GM19328 (cell line): ENCODE measurements around the gene MYH6.
"Not testable (repeated sequence)": the region's sequence is repeated elsewhere in the genome, so short reads cannot be mapped to it uniquely, and the experiment has no call there.

Source experiments
- ATAC-seq: cut with Tn5 transposase; IDR thresholded peaks from one replicate; pipeline ENCODE4 v1.9.1; 2021; ENCODE audit warnings: mild to moderate bottlenecking, moderate library complexity; ENCODE audit not compliant: unreplicated experiment

MYH6 gene

DNA sequence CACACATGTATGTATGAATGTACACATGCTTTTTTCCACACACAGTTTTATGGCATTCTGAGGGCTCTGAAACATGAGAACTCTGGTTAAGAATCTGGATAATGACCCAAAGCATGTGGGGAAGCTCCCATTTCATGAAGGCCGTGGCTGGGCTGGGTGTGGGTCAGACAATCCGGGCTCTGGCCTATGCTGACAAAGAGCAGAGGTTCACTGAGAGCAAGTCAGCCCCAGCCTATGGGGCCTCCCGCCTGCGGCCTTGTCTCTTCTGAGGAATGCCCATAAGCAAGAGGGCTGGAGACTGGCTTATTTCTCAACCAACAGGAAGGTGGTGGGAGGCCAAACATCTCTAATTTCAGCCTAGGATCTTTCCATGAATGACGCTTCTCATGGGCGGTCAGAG lies 8.5 kb downstream of the MYH6 start:
- no peak for ATAC-seq

DNA sequence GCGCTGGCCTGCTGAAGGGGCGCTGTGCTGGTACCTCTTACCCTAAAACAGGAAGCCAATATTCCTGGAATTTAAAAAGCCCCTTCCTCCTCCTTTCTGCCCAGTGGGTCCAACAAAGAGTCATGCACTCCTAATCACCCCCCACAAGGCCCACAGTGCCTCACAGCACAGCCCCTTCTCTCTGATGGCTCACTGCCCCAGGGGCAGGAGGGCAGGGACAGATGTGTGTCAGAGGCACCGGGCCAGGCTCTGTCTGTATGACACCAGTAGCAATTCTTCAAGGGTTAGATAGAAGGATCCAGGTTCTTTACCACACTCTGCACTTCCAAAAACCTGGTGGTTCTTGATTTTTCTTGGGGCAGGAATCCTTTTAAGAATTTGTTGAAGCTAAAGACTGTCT lies 8.9 kb downstream of the MYH6 start:
- ATAC-seq, result no peak

DNA sequence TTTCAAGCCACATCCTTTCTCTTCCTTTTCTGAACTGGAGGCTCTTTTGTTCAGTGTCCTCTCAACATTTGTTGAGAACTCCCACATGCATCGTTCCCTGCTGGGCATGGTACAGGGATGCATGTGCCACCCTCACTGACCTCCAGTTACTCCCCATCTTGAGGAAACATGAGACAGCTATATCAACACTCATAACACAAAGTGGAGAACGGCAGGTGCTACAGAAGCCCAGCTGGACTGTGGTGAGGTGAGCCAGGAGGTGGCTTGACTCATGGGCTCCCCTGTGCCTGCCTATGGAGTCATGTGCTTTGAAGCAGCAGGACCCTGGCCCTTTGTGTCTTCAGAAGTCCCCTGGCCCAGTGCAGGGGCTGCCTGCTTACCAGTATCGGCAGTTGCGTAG lies 9.7 kb downstream of the MYH6 start:
- ATAC-seq, result no peak

DNA sequence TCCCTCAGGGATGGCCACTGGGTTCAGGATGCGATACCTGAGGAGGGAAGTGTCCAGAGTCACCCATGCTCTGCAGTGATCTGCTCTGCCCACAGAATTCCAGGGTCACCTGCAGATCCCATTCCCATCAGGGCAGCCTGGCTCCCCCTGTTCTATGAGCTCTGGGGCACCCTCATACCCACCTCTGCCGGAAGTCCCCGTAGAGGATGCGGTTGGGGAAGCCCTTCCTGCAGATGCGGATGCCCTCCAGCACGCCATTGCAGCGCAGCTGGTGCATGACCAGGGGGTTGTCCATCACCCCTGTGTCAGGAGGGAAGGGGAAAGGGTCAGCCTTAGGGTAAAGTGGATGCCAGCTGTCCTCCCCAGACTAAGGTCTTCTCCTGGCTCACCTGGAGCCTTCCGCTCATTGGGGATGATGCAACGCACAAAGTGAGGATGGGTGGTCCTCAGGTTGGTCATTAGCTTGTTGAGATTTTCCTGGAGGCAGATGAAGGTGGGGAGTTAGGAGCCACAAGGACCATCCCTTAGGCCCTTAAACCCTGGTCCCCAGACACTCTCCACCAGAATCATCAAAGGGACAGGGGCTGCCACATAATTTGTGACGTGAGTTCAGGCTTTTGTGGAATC lies 11.2 kb downstream of the MYH6 start:
- ATAC-seq, result no peak

DNA sequence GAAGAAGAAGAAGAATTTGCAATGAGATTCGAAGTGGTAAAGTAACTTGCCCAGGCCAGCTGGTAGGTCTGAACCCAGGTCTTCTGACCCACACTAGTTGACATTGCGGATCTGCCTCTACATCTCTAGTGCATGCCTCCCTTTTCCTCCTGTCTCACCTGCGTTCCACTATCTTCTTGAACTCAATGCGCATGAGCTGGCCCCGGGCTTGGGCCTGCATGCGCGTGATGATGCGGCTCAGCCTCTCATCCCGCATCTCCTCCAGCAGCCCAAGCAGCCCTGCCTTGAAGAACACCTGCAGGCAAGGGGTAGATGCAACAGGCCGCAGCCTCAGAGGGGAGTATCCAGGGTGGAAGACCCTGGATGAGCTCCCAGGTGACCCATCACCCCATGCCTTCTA lies 11.9 kb downstream of the MYH6 start:
- no peak for ATAC-seq

DNA sequence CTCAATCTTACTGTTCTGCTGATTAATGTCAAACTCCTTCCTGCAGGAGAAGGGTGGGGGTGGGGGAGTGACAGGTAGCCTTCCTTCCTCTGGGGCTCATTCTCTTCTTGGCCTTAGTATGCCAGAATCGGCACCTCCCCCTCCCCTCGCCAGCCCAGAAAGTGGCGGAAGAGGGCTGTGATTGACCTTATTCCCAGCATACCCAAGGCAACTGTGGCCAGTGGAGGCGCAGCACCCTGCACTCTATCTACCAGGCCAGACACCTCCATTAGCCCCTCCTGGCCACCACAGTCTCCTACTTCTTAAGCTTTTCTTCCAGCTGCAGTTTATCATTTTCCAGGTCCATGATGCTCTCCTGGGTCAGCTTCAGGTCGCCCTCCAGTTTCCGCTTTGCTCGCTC lies 15.5 kb downstream of the MYH6 start:
- no peak for ATAC-seq

DNA sequence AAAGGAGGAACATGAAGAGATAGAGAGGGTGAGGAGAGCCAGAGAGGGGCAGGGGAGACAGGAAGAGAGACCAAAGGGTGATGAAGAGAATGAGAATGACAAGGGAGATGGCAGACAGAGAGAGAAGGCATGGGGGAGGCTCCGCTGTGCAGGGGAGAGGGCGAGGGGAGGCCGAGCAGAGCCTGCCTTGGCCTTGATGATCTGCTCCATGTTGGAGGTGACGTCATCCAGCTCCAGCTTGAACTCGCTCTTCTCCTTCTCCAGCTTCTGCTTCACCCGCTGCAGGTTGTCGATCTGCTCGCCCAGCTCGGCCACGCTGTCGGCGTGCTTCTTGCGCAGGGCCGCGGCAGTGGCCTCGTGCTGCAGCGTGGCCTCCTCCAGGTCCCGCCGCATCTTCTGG lies 18.2 kb downstream of the MYH6 start:
- ATAC-seq, result not testable (repeated sequence)

DNA sequence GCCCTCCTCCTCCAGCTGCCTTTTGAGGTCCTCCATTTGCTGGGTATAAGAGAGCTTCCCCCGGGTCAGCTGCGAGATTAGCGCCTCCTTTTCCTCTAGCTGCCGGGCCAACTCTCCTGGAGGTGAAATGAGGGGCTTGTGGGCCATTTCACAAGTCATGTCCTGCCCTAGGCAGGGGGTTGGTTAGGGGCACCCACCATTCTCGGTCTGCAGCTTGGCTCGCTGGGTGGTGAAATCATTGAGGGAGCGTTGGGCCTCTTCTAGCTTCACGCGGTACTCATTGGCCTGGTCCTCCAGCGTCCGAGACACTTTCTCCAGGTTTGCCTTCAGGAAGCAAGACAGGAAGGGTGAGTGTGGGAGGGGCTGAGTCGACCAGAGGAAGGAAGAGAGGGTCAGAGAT lies 18.7 kb downstream of the MYH6 start:
- no peak for ATAC-seq

DNA sequence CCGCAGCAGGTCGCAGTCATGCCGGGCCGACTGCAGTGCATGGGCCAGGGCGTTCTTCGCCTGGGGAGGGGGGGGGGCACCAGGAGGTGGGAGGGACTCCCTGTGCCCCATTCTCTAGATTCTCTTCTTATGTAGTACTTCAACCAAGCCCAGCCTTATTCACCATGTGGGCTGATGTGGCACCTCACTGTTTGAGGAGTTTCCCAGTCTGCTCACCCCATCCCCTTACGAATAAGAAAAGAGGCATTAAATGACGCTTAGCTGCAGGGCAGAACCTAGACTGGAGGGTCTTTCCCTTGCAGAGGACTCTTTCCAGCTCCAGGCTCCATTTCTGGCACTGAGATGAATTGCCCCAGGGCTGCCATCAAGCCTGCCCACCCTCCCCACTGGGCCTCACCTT lies 19.1 kb downstream of the MYH6 start:
- ATAC-seq, result no peak

DNA sequence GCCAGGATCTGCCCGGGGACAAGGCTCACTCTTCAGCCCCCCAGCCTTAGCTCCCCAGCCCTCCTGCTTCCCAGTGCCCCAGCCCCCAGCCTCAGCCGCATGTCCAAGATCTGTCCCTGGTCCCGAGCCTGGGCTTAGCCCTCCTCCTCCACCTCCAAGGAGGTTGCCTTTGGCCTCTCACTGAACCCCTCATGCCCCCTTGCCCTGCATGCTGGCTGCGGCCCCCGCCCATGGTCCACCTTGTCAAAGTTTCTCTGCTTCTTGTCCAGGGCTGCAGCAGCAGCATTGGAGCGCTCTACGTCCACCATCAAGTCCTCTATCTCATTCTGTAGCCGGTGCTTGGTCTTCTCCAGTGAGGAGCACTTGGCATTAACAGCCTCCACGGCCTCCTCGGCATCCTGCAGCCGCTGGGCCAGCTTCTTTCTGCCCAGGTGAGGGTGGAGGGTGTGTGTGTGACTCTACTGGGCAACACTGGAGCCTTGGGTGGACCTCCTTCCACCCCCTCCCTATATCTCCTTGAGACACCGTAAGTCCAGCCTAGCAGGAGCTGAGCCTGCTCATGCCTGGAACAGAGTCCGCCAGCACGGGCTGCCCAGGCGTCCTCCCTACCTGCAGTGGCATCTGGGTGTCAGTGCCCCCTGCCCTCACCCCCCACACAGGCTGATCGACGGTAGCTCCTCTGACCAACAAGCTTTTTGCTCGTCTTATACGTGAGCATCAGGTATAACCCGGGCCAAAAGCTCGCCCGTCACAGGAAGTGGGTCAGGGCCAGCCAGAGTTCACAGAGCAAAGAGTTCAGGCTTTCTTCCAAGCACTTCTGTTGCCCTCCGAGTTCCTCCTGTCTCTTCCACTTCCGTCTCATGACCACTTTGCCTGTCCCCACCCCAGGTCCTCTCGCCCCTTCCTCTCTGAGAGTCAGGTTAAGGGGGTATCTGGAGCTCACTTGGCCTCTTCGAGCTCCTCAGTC lies 19.9 kb downstream of the MYH6 start:
- no peak for ATAC-seq

DNA sequence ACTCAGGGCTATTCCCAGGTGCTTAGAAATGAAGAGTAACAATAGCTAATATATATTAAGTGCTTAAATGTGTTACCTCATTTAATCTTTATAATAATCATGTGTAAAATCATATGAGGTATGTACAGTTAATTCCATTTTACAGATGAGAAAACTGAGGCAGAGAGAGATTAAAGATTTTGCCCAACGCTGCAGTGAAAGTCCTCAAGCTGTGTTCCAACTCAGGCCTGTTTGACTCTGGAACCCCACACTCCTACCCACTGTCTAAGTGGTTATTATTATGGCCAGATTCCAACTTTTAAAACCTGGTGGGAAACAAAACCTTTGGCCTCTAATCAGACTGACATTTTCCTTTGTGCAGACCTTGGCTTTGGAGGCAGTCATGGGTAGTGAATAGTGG lies 21.1 kb downstream of the MYH6 start:
- ATAC-seq, result no peak

DNA sequence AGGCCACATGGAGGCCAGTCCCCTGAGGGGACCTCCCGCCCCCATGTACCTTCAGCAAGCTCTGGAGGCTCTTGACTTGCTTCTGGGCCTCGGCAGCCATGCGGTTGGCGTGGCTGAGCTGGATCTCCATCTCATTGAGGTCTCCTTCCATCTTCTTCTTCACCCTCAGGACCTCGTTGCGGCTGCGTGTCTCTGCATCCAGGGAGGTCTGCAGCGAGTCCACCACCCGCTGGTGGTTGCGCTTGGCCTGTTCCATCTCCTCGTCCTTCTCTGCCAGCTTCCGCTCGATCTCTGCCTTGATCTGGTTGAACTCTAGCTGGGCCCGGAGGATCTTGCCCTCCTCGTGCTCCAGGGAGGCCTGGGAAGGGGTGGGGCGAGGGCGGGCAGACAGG lies 21.8 kb downstream of the MYH6 start:
- not testable (repeated sequence) for ATAC-seq

DNA sequence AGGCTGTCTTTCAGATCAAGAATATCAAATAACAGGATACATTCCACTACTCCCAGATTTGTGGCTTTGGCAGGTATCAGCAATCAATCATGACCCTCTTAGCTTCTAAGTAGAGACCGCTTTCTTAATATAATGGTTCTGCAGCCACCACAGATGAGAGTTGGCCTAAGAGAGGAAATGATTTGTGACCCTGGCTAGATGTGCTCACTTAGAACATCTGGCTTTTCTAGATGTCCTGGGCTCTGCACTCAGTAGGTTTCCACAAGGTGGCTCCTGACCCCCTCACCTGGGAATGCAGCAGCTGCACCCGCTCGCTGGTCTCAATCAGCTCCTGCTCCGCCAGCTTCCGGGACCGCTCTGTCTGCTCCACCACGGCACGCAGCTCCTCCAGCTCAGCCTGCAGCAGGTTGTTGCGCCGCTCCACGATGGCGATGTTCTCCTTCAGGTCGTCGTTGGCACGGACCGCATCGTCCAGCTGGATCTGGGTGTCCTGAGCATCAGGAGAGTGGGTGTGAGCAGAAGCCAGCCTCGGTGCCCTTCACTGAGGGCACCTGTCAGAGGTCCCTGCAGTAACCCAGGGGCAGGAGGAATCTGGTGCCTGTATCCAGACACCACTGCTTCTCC lies 22.3 kb downstream of the MYH6 start:
- no peak for ATAC-seq

DNA sequence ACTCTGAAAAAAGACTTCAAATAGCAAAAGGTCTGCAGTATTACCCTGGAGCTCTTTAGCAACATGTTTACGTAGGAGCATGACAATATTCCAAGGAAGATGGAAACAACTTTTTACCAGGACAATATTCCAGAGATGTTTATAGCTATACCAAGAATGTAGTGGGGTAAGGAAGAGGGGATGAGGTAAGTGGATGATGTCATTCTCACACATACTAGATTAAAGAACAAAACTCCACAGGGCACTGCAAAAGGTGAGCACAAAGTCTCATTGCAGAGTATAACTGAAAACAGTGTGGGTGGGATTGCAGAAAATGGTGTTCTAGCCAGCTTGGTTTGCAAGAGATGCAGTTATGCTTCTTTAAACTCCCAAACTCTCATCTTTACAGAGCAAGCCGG lies 22.8 kb downstream of the MYH6 start:
- no peak for ATAC-seq

DNA sequence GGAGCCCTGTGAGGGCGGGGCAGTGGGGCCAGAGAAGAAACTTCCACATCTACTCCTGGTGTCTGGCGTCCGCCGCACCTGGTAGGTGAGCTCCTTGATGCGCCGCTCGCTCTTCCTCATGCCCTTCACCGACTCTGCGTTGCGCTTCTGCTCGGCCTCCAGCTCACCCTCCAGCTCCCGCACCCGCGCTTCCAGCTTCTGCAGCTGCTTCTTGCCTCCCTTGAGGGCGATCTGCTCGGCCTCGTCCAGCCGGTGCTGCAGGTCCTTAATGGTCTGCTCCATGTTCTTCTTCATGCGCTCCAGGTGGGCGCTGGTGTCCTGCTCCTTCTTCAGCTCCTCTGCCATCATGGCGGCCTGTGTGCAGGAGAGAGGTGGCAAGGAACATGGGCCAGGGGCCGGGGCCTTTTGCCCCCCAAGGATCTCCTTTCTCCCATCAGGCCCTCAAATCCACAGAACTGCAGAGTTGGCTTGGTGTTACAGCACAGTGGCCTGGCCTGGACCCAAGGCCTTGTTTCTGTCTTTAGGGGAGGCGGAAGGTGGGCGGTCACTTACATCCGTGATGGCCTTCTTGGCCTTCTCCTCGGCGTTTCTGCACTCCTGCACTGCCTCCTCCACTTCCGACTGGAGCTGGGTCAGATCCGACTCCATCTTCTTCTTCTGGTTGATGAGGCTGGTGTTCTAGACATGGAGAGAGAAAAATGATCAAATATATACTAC lies 23.6 kb downstream of the MYH6 start:
- no peak for ATAC-seq

DNA sequence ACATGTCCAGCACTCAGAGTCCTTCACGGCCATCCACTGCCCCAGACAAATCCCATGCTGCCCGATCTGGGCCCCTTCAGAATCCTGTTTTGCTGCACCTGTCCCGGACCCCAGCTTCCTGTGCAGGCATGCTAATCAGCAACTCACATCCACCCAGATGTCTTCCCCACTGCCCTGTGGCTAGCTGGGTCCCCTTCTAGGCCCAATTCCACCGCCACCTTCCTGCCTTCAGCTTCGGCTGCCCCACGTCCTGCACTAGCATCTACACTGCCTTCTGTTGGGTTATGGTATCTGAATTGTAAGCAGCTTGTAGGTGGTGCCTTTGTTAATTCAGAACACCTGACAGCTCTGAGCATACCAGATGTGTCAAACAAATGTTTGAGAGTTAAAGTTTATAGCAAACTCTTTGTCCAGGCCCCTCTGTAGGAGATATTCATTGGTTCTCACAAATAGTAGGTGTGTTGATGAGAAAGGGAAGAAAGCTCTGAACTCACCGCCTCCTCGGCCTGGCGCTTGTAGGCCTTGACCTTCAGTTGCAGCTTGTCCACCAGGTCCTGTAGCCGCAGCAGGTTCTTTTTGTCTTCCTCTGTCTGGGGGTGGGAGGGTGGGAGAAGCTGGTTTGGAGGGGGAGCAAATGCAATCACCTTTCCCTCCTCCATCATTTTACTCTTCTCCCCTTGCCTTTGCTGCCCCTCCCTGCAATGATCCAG lies 25.2 kb downstream of the MYH6 start:
- ATAC-seq, result no peak

DNA sequence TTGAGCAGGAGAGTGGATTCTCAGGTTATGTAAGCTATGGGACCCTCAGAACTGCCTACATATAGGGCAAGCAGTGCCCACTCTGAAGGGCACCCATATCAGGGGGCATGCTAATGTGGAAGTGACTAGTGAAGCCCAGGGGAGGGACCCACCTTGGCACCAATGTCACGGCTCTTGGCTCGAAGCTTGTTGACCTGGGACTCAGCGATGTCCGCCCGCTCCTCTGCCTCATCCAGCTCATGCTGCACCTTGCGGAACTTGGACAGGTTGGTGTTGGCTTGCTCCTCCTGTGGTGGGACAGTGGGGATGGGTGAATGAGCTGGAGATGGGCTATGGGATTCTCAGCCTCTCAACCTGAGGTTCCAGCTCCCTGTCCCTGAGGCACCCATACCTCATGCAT lies 25.8 kb downstream of the MYH6 start:
- no peak for ATAC-seq

DNA sequence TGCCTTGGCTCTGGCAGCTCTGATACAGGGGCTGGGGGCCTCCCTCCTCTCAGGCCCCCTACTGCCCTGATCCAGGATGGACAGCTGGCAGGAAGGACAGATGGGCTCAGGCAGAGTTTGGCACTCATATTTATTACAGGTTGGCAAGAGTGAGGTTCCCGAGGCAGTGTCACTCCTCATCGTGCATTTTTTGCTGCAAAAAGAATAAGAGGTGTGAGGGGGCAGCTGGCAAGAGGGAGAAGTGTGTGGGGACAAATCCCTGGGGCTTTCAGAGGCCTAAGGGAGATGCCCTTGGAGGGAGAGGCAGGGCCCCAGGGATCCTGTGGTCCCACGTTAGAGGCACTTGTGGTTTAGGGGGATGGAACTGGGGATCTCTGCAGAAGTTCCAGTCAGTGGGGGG lies 26.2 kb downstream of the MYH6 start:
- no peak for ATAC-seq

DNA sequence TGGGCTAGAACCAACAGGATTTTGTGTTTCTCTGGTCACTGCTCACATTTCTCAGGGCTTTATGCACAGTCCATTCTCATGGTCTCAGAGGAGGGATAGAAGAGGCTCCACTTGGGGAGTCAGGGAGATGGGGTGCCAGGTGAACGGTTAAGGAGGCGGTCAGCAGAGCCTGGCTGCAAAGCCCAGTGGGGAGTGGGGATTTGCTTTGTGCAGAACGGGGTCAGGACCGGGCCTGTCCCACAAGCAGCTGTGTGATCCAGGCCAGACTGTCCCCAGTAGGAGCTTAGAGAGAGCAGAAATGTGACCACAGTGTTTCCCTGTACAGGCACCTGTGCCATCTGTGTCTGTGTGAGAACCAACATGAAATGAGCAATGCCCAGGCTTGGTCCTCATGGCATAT lies 27.1 kb downstream of the MYH6 start:
- no peak for ATAC-seq

DNA sequence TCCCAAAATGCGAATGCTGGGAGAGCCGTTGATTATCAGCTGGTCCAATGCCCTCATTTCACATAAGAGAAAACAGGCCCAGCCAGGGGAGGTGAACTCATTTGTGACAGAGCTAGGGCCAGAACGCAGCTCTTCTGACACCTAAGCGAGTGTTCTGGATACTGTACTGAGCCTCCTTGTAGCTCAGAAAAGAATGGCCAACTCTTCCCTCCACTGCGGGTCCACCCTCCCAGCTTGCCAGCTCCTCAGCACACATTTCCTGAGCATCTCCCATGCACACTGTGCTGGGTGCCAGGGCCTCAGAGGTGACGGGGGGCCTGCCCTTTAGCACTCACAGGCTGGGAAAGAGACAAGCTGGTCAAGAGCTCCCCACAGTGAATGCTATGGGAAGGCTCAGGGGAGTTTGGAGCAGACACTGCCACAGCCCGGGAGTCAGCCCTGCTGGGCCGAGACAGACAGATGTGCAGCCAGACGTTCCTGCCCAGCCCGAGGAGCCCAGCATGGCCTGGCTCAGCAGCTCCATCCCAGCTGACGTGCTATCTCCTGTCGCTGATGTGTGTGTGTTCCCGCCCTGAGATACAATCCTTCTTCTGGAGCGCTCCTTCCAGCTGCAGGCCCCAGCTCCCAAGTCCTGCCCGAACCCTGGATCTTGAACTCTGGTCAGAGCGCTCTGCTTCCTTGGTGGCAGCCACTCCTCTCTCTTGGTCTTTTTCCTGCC lies 27.7 kb downstream of the MYH6 start:
- no peak for ATAC-seq
